ENCODE measurements around the gene RADIL.

Gene RADIL

GRCh38 chr7:4787947-4788626 is 95.4 kb downstream of the RADIL start:
- ChIA-PET POLR2A (interaction anchor here (1.5 kb wide), 1 partner anchor 13 kb away, joined by 6 read pairs; the partner anchor contains the start of gene AP5Z1), CTCF (interaction anchor here (1.6 to 1.8 kb wide), 2 partner anchors 12 to 13 kb away, joined by 5 read pairs; partner anchors contain the start of gene AP5Z1)
- DNase-seq (ENCODE audit: extremely low spot score), result no peak
- TF ChIP-seq CTCF (IDR thresholded peaks at IDR 0.05; ENCODE audit: control extremely low read depth, extremely low read depth, low read depth, missing control alignments), result no peak

GRCh38 chr7:4787541-4787940 is 96.0 kb downstream of the RADIL start:
- CTCF ChIA-PET, result interaction anchor here (0.8 to 1.6 kb wide), 2 partner anchors 10 to 12 kb away, joined by 4 to 5 read pairs; partner anchors contain the start of gene AP5Z1
- POLR2A ChIA-PET, result no interaction called here
- no peak for TF ChIP-seq CTCF (IDR thresholded peaks at IDR 0.05; ENCODE audit: control extremely low read depth, extremely low read depth, low read depth, missing control alignments)
- DNase-seq (ENCODE audit: extremely low spot score), result no peak

- TF ChIP-seq CTCF (IDR thresholded peaks at IDR 0.05; ENCODE audit: control extremely low read depth, extremely low read depth, low read depth, missing control alignments), result no peak
- POLR2A ChIA-PET, result no interaction called here
- no peak for DNase-seq (ENCODE audit: extremely low spot score)
- CTCF ChIA-PET, result no interaction called here
Observed at GRCh38 chr7:4786015-4786414, 97.5 kb downstream of the RADIL start.

GRCh38 chr7:4785371-4785770 is 98.1 kb downstream of the RADIL start:
- ChIA-PET POLR2A (no interaction called here), CTCF (no interaction called here)
- no peak for DNase-seq (ENCODE audit: extremely low spot score)
- no peak for TF ChIP-seq CTCF (IDR thresholded peaks at IDR 0.05; ENCODE audit: control extremely low read depth, extremely low read depth, low read depth, missing control alignments)

GRCh38 chr7:4784799-4785198 is 98.7 kb downstream of the RADIL start:
- TF ChIP-seq CTCF (IDR thresholded peaks at IDR 0.05; ENCODE audit: control extremely low read depth, extremely low read depth, low read depth, missing control alignments), result no peak
- CTCF ChIA-PET, result interaction anchor here (1.9 kb wide), 1 partner anchor 12 kb away, joined by 6 read pairs; no protein-coding TSS in a partner anchor
- POLR2A ChIA-PET, result interaction anchor here (0.6 kb wide), 1 partner anchor 10 kb away, joined by 5 read pairs; the partner anchor contains the start of gene AP5Z1
- DNase-seq (ENCODE audit: extremely low spot score), result no peak

GRCh38 chr7:4783762-4784351 is 99.7 kb downstream of the RADIL start:
- ChIA-PET POLR2A (interaction anchor here (0.5 kb wide), 1 partner anchor 88 kb away, joined by 5 read pairs; no protein-coding TSS in a partner anchor), CTCF (interaction anchor here (1.9 to 4.1 kb wide), 2 partner anchors 8 to 13 kb away, joined by 6 to 24 read pairs; no protein-coding TSS in a partner anchor)
- DNase-seq (ENCODE audit: extremely low spot score), result no peak
- TF ChIP-seq CTCF (IDR thresholded peaks at IDR 0.05; ENCODE audit: control extremely low read depth, extremely low read depth, low read depth, missing control alignments), result no peak

Measured in GM10248 (cell line).